Activated CD4-positive, alpha-beta T cell treated with anti-CD3 and anti-CD28 coated beads for 1 hour (primary cell): ENCODE measurements around the gene FAM20C.
"Not testable (repeated sequence)": the region's sequence is repeated elsewhere in the genome, so short reads cannot be mapped to it uniquely, and the experiment has no call there.

Source experiments
- DNase-seq: peaks from one replicate; pipeline ENCODE4 v3.0.0-alpha.2; 2020

FAM20C gene

GRCh38 chr7:193481-194251 lies 1.3 kb downstream of the FAM20C start:
- no peak for DNase-seq

GRCh38 chr7:194252-195009 lies 2.1 kb downstream of the FAM20C start:
- DNase-seq = no peak

GRCh38 chr7:195010-195829 lies 2.8 kb downstream of the FAM20C start:
- DNase-seq = no peak

- no peak for DNase-seq
These were observed 3.4 kb downstream of the FAM20C start for GRCh38 chr7:195830-196128.

GRCh38 chr7:196283-196682 lies 3.9 kb downstream of the FAM20C start:
- no peak for DNase-seq

GRCh38 chr7:196778-197321 lies 4.5 kb downstream of the FAM20C start:
- no peak for DNase-seq

- no peak for DNase-seq
These were observed 5.3 kb downstream of the FAM20C start for GRCh38 chr7:197413-198335.

GRCh38 chr7:199483-200249 lies 7.3 kb downstream of the FAM20C start:
- DNase-seq = no peak

- DNase-seq = no peak
These were observed 7.9 kb downstream of the FAM20C start for GRCh38 chr7:200290-200689.

GRCh38 chr7:200704-201103 lies 8.3 kb downstream of the FAM20C start:
- DNase-seq = no peak

- no peak for DNase-seq
These were observed 12.0 kb downstream of the FAM20C start for GRCh38 chr7:204326-204725.

GRCh38 chr7:205115-206010 lies 13.0 kb downstream of the FAM20C start:
- DNase-seq = no peak

GRCh38 chr7:206351-206750 lies 14.0 kb downstream of the FAM20C start:
- not testable (repeated sequence) for DNase-seq

- no peak for DNase-seq
These were observed 15.2 kb downstream of the FAM20C start for GRCh38 chr7:207418-208129.

GRCh38 chr7:208130-208673 lies 15.8 kb downstream of the FAM20C start:
- DNase-seq = no peak

- no peak for DNase-seq
These were observed 16.4 kb downstream of the FAM20C start for GRCh38 chr7:208816-209215.

- no peak for DNase-seq
These were observed 17.0 kb downstream of the FAM20C start for GRCh38 chr7:209416-209815.

- DNase-seq = no peak
These were observed 17.5 kb downstream of the FAM20C start for GRCh38 chr7:209906-210305.

- no peak for DNase-seq
These were observed 18.1 kb downstream of the FAM20C start for GRCh38 chr7:210401-210925.
